GM21786 (cell line): Measurements from ENCODE around the gene RFX1.
"Not testable (repeated sequence)": the region's sequence is repeated elsewhere in the genome, so short reads cannot be mapped to it uniquely, and the experiment has no call there.

Source experiments
- ATAC-seq: cut with Tn5 transposase; IDR thresholded peaks from one replicate; pipeline ENCODE4 v1.9.1; 2021; ENCODE audit not compliant: unreplicated experiment

RFX1 gene

GRCh38 chr19:14027856-14028450 is 21.8 kb upstream of the RFX1 start, which contains the start of gene RLN3:
TSS of gene RLN3 (plus strand) at chr19:14028148. CDS start at chr19:14028205, 57 bp downstream.
- no peak for ATAC-seq

GRCh38 chr19:14026652-14027192 is 20.6 kb upstream of the RFX1 start:
- not testable (repeated sequence) for ATAC-seq

GRCh38 chr19:14023404-14024235 is 17.5 kb upstream of the RFX1 start:
- no peak for ATAC-seq

DNA sequence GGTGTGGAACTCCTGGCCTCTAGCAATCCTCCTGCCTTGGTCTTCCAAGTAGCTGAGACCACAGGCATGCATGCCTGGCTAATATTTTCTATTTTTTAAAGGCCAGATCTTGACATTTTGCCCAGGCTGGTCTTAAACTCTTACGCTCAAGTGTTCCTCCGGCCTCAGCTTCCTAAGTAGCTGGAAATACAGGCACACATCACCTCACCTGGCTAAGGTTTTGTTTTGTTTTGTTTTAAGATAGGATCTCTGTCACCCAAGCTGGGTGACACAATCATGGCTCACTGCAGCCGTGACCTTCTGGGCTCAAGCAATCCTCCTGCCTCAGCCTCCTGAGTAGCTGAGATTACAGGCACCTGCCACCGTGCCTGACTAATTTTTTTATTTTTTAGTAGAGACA is 16.3 kb upstream of the RFX1 start:
- ATAC-seq, result no peak

DNA sequence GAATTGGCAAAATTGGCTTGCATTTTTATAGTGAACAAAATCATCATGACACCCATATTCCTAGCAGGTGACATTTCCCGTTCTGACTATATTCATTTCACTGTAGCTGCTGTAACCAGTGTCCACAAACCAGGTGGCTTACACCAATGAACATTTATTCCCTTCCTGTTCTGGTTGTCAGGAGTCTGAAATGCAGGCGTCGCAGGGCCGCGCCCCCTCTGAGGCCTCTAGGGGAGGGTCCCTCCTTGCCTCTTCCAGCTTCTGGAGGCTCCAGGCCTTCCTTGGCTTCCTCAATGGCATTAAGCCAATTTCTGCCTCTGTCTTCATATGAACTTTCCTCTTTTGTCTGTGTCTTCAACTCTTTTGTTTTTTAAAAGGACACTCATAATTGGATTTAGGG is 15.4 kb upstream of the RFX1 start:
- ATAC-seq, result no peak

GRCh38 chr19:14019739-14020138 is 13.6 kb upstream of the RFX1 start:
- not testable (repeated sequence) for ATAC-seq

GRCh38 chr19:14019100-14019499 is 13.0 kb upstream of the RFX1 start:
- no peak for ATAC-seq

- peak; percentile 81 for ATAC-seq
These were observed 9.5 kb upstream of the RFX1 start for GRCh38 chr19:14015524-14016035.

- no peak for ATAC-seq
These were observed 6.3 kb upstream of the RFX1 start for GRCh38 chr19:14012378-14012915.

DNA sequence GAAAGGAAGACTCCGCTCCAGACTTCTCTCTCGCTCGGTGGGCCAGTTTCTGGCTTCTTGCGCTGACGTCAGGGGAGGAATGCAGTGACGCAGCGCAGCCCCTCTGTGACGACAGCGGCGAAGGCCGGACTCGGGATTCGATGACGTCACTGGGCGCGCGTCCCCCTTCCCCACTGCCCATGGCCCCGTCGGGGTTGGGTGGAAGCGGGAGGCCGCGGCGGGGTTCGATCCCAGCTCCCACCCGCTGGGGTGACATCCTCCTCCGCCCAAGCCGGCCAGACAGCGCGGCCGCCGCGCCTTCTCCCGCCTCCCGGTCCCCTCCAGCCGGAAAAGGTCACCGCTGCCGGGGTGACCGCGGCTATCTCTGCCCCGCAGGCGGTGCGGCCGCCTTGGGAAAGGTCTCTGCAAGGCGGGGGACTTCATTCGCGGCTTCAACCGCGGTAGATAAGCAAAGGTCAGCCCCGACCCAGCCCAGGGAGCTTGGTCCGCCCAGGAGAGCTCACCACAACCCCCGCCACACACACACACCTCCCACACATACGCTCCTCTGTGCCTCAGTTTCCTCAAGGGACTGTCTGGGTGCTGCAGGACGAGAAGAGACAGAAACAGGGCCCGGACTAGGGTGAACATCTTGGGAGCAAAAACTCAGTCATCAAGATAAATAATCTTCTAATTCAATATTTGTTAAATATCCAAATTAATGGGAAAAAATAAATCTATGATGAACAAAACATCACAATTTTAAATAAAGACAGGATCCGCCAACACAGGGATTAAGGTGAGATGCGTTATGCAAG is 844 bp upstream of the RFX1 start:
- peak; percentile 20 for ATAC-seq

DNA sequence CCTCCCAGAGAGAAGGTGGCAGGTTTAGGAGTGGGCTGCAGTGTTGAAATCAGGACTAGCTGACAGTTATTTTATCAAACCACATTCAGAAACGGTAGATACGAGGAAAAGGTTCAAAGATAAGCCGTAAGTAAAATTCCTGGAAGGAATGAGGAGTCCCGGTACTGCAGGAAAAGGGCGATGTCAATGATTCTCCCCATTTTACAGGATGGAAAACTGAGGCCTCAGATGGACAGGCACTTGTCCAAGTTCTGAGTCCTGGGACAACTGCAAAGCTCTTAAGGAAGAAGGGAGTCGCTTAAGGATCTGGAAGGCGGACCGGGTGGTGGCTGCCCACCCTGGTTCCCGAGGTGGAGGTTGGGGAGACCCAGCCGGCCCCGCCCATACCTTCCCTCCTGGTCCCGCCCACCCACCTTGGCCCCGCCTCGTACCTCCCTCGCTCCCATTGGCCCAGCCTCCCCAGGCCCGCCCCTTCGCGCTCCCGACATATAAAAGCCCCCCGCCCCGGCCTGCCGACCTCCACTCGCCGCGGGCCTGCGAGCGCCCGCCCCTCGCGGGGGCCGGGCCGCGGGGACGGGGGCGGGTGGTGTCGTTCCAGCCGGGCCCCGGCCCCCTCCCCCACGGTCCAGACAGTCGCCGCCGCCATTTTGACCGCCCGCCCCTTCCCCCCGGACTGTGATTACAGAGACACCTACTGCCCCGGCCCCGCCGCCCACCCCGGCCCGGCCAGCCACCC is 603 bp downstream of the RFX1 start:
- no peak for ATAC-seq

DNA sequence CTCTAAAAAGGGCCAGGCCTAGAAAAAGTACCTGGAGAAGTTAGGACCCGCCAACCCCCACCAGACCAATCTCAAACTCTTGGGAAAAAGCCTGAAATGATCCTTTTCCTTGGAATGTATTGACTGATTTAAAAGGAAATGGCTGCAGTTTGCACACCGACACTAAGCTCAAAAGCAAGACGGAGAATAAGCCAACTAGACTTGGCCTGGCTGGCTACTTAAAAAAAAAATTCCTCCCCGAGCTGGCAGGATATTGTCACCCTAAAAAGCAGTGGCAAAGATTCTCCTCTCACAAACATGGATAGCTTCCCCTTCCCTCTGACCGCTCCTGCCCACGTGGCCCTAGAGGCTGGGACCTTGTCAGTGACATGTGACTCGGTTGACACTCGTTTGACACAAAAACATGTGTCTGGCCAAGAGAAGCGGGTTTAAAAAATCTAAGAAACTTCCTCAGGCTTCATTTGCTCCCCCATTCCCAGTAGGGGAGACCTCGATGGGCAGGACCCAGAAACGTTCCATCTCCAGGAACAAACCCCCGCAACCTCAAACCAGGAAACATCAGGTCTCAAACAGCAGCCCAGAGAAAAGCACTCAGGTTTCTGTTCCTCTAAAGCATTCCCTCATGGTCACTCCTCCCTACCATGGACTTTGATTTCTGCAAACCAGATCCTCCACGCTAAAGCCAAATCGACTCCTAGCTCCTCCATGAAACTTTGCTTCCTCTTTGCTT is 1.3 kb downstream of the RFX1 start:
- no peak for ATAC-seq

- no peak for ATAC-seq
These were observed 2.7 kb downstream of the RFX1 start for GRCh38 chr19:14003251-14004055.

- no peak for ATAC-seq
These were observed 3.4 kb downstream of the RFX1 start for GRCh38 chr19:14002571-14003250.

DNA sequence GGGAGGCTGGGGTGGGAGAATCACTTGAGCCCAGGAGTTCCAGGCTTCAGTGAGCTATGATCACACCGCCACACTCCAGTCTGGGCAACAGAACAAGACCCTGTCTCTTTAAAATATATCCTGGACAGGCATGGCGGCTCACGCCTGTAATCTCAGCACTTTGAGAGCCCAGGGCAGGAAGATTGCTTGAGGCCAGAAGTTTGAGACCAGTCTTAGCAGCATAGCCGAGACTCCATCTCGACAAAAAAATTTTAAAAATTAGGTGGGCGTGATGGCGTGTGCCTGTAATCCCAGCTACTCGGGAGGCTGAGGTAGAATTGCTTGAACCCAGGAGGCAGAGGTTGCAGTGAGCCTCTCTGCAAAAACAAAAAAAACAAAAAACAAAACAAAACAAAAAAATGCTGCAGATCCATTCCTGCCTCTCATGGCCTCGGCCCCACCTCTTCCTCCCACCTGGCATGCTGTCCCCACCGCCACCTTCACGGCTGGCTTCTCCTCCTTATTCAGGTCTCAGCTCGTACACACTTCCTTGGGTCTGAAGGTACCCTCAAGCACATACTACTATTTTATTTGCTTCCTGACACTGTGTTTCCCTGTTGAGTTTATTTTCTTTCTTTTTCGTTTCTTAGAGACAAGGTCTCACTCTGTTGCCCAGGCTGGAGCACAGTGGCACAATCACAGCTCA is 5.3 kb downstream of the RFX1 start:
- ATAC-seq, result no peak

DNA sequence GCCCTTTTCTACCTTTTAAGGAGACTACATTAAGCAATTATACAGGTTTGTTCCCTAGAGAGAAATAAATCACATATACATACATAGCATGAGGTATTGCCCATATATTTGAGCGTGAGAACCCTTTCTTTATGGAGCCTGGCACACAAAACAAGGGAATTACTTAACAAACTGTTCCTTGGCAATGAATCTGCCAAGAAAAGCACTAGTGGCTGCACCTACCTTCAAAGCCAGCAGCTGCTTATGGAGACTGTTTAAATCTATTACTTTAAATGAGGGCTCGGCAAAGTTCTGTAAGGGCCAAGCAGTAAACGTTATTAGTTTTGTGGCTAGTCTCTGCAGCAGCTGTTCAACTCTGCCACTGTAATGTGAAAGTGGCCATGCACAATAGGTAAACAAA is 7.0 kb downstream of the RFX1 start:
- no peak for ATAC-seq

- ATAC-seq, result no peak
These were observed 7.7 kb downstream of the RFX1 start for GRCh38 chr19:13998426-13998825.

GRCh38 chr19:13997631-13997962 is 8.5 kb downstream of the RFX1 start:
- no peak for ATAC-seq
